Neuronal stem cell (in vitro differentiated cells): Measurements from ENCODE around the gene POTEM.
"Not testable (repeated sequence)": the region's sequence is repeated elsewhere in the genome, so short reads cannot be mapped to it uniquely, and the experiment has no call there.

Source experiments
- DNase-seq: peaks from one replicate; pipeline ENCODE4 v3.0.0-alpha.2; 2013; ENCODE audit warnings: low spot score
- H2AFZ ChIP-seq: one replicate; pipeline ENCODE4 v1.6.1; 2013; ENCODE audit warnings: mild to moderate bottlenecking, low read length, inconsistent platforms
- H2AK5ac ChIP-seq: 2 replicates; pipeline ENCODE4 v1.6.1; 2013; ENCODE audit warnings: low read depth, mild to moderate bottlenecking, inconsistent platforms, low read length, moderate library complexity, mixed read lengths
- H2BK120ac ChIP-seq: 2 replicates; pipeline ENCODE4 v1.6.1; 2013; ENCODE audit warnings: low read depth, mild to moderate bottlenecking, inconsistent platforms, low read length, moderate library complexity, mixed read lengths
- H2BK12ac ChIP-seq: one replicate; pipeline ENCODE4 v1.6.1; 2013; ENCODE audit warnings: low read length, inconsistent platforms
- H2BK15ac ChIP-seq: 2 replicates; pipeline ENCODE4 v1.6.1; 2013; ENCODE audit warnings: mild to moderate bottlenecking, low read length, inconsistent platforms, mixed read lengths
- H2BK5ac ChIP-seq: one replicate; pipeline ENCODE4 v1.6.1; 2013; ENCODE audit warnings: inconsistent platforms, mild to moderate bottlenecking, low read length, moderate library complexity
- H3K14ac ChIP-seq: one replicate; pipeline ENCODE4 v1.6.1; 2013; ENCODE audit warnings: low read length, inconsistent platforms
- H3K18ac ChIP-seq: 2 replicates; pipeline ENCODE4 v1.6.1; 2013; ENCODE audit warnings: low read length, inconsistent platforms
- H3K23ac ChIP-seq: 2 replicates; pipeline ENCODE4 v1.6.1; 2013; ENCODE audit warnings: low read depth, mild to moderate bottlenecking, mixed read lengths, low read length, inconsistent platforms; ENCODE audit not compliant: poor library complexity
- H3K27ac ChIP-seq: replicated peaks from 3 replicates; pipeline ENCODE4 v1.5.1; 2013; ENCODE audit warnings: low read length, inconsistent platforms
- H3K27me3 ChIP-seq, 3 experiments: 2 replicates each; pipeline ENCODE4 v1.6.1; 2013; ENCODE audit warnings: low read length in 3 of 3, mild to moderate bottlenecking in 2 of 3, inconsistent platforms in 1 of 3, low read depth in 1 of 3, mixed read lengths in 1 of 3, moderate library complexity in 1 of 3; ENCODE audit not compliant: control insufficient read depth in 3 of 3, insufficient read depth in 3 of 3
- H3K36me3 ChIP-seq, 2 donors: replicated peaks in 1 of 2; 2 replicates each; pipeline ENCODE4 v1.6.1; 2013; ENCODE audit warnings: low read length in 2 of 2; ENCODE audit not compliant: control insufficient read depth in 2 of 2, insufficient read depth in 2 of 2
- H3K4ac ChIP-seq: 2 replicates; pipeline ENCODE4 v1.6.1; 2013; ENCODE audit warnings: inconsistent platforms, mild to moderate bottlenecking, low read length, moderate library complexity
- H3K4me1 ChIP-seq, 2 donors: 1 replicate in 1 of 2; 2 replicates in 1 of 2; pipeline ENCODE4 v1.6.1; 2013; ENCODE audit warnings: low read length in 2 of 2, low read depth in 1 of 2; ENCODE audit not compliant: control insufficient read depth in 2 of 2, insufficient read depth in 1 of 2
- H3K4me2 ChIP-seq: one replicate; pipeline ENCODE4 v1.6.1; 2013; ENCODE audit warnings: mild to moderate bottlenecking, low read length, inconsistent platforms; ENCODE audit not compliant: insufficient read depth, poor library complexity, severe bottlenecking
- H3K4me3 ChIP-seq, 2 donors: 2 replicates each; pipeline ENCODE4 v1.5.1; 2013; ENCODE audit warnings: low read length in 2 of 2, mild to moderate bottlenecking in 2 of 2, inconsistent platforms in 1 of 2, moderate library complexity in 1 of 2
- H3K79me1 ChIP-seq: one replicate; pipeline ENCODE4 v1.6.1; 2013; ENCODE audit warnings: low read depth, mild to moderate bottlenecking, inconsistent platforms, low read length, moderate library complexity
- H3K9ac ChIP-seq: one replicate; pipeline ENCODE4 v1.6.1; 2013; ENCODE audit warnings: mild to moderate bottlenecking, low read depth, low read length, inconsistent platforms; ENCODE audit not compliant: poor library complexity
- H3K9me3 ChIP-seq, 2 donors: replicated peaks in 1 of 2; 2 replicates each; pipeline versions ENCODE3 to v1.6.1; 2013; ENCODE audit warnings: low read length in 2 of 2, mild to moderate bottlenecking in 2 of 2, inconsistent platforms in 1 of 2, low read depth in 1 of 2, mixed read lengths in 1 of 2, moderate library complexity in 1 of 2; ENCODE audit not compliant: control insufficient read depth in 2 of 2, insufficient read depth in 1 of 2
- H4K8ac ChIP-seq: one replicate; pipeline ENCODE4 v1.6.1; 2013; ENCODE audit warnings: low read depth, mild to moderate bottlenecking, inconsistent platforms, low read length, moderate library complexity
- H4K91ac ChIP-seq: one replicate; pipeline ENCODE4 v1.6.1; 2013; ENCODE audit warnings: low read length, low read depth, mild to moderate bottlenecking, inconsistent platforms; ENCODE audit not compliant: poor library complexity
- WGBS, 2 donors: extraction: QIAGEN DNeasy Blood & Tissue Kit; methylation state at CpG; one replicate each; pipeline ENCODE4 v1.1.7; 2013; ENCODE audit warnings: missing lambda C conversion rate in 2 of 2, mixed read lengths in 1 of 2; ENCODE audit not compliant: insufficient read length in 2 of 2, insufficient replicate concordance in 1 of 2; ENCODE audit errors: extremely low coverage in 2 of 2; 5-methylcytosine and 5-hydroxymethylcytosine counted together

POTEM gene

DNA sequence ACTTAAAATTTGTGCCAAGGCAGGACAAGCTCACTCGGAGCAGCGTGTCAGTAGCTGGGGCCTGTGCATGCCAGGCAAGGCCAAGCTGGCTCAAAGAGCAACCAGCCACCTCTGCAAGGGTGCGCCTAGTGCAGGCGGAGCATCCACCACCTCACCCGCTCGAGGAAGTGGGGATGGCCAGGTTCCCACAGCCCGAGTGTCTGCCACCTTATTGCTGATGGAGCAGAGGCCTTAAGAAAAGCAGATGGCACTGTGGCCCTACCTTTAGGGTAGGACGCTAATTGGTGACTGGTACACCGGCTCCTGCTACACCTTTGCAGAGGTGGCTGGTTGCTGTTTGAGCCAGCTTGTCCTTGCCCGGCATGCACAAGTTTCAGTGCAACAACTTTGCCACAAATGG, 43.8 kb downstream of the POTEM start:
- not testable (repeated sequence) for H3K4me3 ChIP-seq, H3K79me1 ChIP-seq, H3K4me2 ChIP-seq, H2AFZ ChIP-seq, H4K91ac ChIP-seq, H3K14ac ChIP-seq, H3K23ac ChIP-seq, H2BK12ac ChIP-seq, H3K36me3 ChIP-seq, H3K9me3 ChIP-seq, H3K27me3 ChIP-seq, H3K9ac ChIP-seq, DNase-seq, H2BK5ac ChIP-seq, H3K4ac ChIP-seq, H3K4me1 ChIP-seq, H2AK5ac ChIP-seq, H3K18ac ChIP-seq, H4K8ac ChIP-seq, H2BK15ac ChIP-seq, H2BK120ac ChIP-seq, H3K27ac ChIP-seq
- no CpG with 5 or more reads among the region's 10 CpGs for WGBS, 2 donors

DNA sequence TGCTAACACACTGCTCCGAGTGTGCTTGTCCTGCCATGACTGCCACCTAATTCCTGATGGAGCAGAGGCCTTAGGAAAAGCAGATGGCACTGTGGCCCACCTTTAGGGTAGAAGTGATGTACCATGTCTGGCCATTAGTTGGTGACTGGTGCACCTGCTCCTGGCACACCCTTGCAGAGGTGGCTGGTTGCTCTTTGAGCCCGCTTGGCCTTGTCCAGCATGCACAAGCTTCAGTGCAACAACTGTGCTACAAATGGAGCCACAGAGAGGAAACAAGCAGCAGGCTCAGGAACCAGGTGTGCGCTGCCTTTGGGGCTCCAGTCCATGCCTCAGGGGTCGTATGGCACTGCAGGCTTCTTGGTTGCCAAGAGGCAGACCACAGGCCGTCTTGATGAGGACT, 44.5 kb downstream of the POTEM start:
- H2BK12ac ChIP-seq, H2BK120ac ChIP-seq: not testable (repeated sequence)
- no CpG with 5 or more reads among the region's 5 CpGs for WGBS, 2 donors

DNA sequence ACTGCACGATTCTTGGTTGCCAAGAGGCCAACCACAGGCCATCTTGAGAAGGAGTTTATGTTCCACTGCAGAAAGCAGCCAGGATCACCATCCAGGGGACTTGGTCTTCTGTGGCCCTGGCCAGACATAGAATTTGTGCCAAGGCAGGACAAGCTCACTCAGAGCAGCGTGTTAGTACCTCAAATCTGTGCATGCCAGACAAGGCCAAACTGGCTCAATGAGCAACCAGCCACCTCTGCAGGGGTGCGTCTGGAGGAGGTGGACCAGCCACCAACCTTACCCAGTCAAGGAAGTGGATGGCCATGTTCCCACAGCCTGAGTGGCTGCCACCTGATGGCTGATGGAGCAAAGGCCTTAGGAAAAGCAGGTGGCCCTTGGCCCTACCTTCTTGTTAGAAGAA, 48.0 kb downstream of the POTEM start:
- H4K91ac ChIP-seq, H3K9ac ChIP-seq, H3K9me3 ChIP-seq, H3K18ac ChIP-seq, H3K4me1 ChIP-seq, H2AK5ac ChIP-seq, H3K36me3 ChIP-seq, H3K4ac ChIP-seq, H3K79me1 ChIP-seq, H3K14ac ChIP-seq, H3K27me3 ChIP-seq, H2BK15ac ChIP-seq, H3K4me2 ChIP-seq, H4K8ac ChIP-seq, H3K4me3 ChIP-seq, H3K23ac ChIP-seq, H2BK12ac ChIP-seq, H3K27ac ChIP-seq, DNase-seq, H2AFZ ChIP-seq, H2BK120ac ChIP-seq, H2BK5ac ChIP-seq: not testable (repeated sequence)
- no CpG with 5 or more reads among the region's 3 CpGs for WGBS, 2 donors

More for the DNA sequence above, 44.5 kb downstream of the POTEM start:
- H3K14ac ChIP-seq, H3K79me1 ChIP-seq, H2AK5ac ChIP-seq, H3K9ac ChIP-seq, H3K27me3 ChIP-seq, H2AFZ ChIP-seq, H3K36me3 ChIP-seq, H4K91ac ChIP-seq, H3K9me3 ChIP-seq, H3K4ac ChIP-seq, H3K4me1 ChIP-seq, DNase-seq, H2BK5ac ChIP-seq, H3K23ac ChIP-seq, H2BK15ac ChIP-seq, H3K4me3 ChIP-seq, H3K4me2 ChIP-seq, H3K27ac ChIP-seq, H3K18ac ChIP-seq, H4K8ac ChIP-seq: not testable (repeated sequence)

DNA sequence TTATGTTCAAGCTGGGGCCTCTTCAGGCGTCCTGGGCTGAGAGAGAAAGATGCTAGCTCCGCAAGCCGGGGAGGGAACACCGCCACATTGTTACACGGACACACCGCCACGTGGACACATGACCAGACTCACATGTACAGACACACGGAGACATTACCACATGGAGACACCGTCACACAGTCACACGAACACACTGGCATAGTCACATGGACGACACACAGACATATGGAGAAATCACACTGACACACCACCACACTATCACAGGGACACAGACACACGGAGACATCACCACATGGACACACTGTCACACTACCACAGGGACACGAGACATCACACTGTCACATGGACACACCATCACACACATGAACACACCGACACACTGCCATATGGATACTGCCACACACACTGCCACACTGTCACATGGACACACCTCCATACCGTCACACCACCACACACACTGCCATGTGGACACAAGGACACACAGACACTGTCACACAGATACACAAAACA, 57.9 kb downstream of the POTEM start:
- not testable (repeated sequence) for H4K8ac ChIP-seq, H2BK12ac ChIP-seq, H3K18ac ChIP-seq, H3K9me3 ChIP-seq, H2BK120ac ChIP-seq, H4K91ac ChIP-seq, H3K4me1 ChIP-seq, H3K23ac ChIP-seq, H2AK5ac ChIP-seq, H2BK5ac ChIP-seq, DNase-seq, H3K27ac ChIP-seq, H3K79me1 ChIP-seq, H3K14ac ChIP-seq, H3K36me3 ChIP-seq, H3K4me2 ChIP-seq, H3K27me3 ChIP-seq, H2AFZ ChIP-seq, H2BK15ac ChIP-seq, H3K4me3 ChIP-seq, H3K9ac ChIP-seq, H3K4ac ChIP-seq
- no CpG with 5 or more reads among the region's 15 CpGs for WGBS, 2 donors
